Parathyroid adenoma (tissue), 2 donors: ENCODE results near the gene NMNAT2.

ENCODE experiments used
- H2AFZ ChIP-seq: fragments of 300-600 bp; sonication (generic); one replicate; pipeline ENCODE4 v1.7.0; 2017; ENCODE audit warnings: antibody characterized with exemption, mild to moderate bottlenecking
- H3K27ac ChIP-seq: fragments of 300-600 bp; sonication (generic); one replicate; pipeline ENCODE4 v1.7.0; 2017
- H3K27me3 ChIP-seq: fragments of 300-600 bp; sonication (generic); one replicate; pipeline ENCODE4 v1.7.0; 2017; ENCODE audit warnings: low read length; ENCODE audit not compliant: control insufficient read depth, insufficient read depth
- H3K36me3 ChIP-seq: fragments of 300-600 bp; sonication (generic); one replicate; pipeline ENCODE4 v1.7.0; 2017; ENCODE audit warnings: low read length; ENCODE audit not compliant: control insufficient read depth, insufficient read depth
- H3K4me1 ChIP-seq: fragments of 300-600 bp; sonication (generic); one replicate; pipeline ENCODE4 v1.7.0; 2017; ENCODE audit warnings: control low read depth
- H3K4me2 ChIP-seq: fragments of 300-600 bp; sonication (generic); one replicate; pipeline ENCODE4 v1.7.0; 2017; ENCODE audit warnings: low read length
- H3K4me3 ChIP-seq: fragments of 300-600 bp; sonication (generic); one replicate; pipeline ENCODE4 v1.7.0; 2017; ENCODE audit warnings: low read depth, low read length
- H3K79me2 ChIP-seq: fragments of 300-600 bp; sonication (generic); one replicate; pipeline ENCODE4 v1.7.0; 2017; ENCODE audit warnings: control low read depth
- H3K9ac ChIP-seq: fragments of 300-600 bp; sonication (generic); one replicate; pipeline ENCODE4 v1.7.0; 2017; ENCODE audit warnings: mild to moderate bottlenecking
- H3K9me3 ChIP-seq: fragments of 300-600 bp; sonication (generic); one replicate; pipeline ENCODE4 v1.7.0; 2017; ENCODE audit warnings: low read length; ENCODE audit not compliant: control insufficient read depth
- CTCF ChIP-seq: fragments of 300-600 bp; sonication (generic); IDR thresholded peaks from one replicate; pipeline ENCODE4 v1.7.0; 2017; ENCODE audit warnings: antibody characterized with exemption, mild to moderate bottlenecking
- donor health status: primary hyperparathyroidism.

The NMNAT2 gene

GRCh38 chr1:183206538-183207122, 211.6 kb downstream of the NMNAT2 start:
- no peaks in the 10 kb centered on the region for H3K79me2 ChIP-seq
- TF ChIP-seq CTCF = no peak
- no peak overlapping the region for H3K9ac ChIP-seq
- no peaks in the 10 kb centered on the region for H3K4me1 ChIP-seq
- H3K36me3 ChIP-seq = no peaks in the 10 kb centered on the region
- no peak overlapping the region for H3K4me2 ChIP-seq
- no peak overlapping the region for H2AFZ ChIP-seq
- no peak overlapping the region for H3K4me3 ChIP-seq
- no peaks in the 10 kb centered on the region for H3K27me3 ChIP-seq
- no peaks in the 10 kb centered on the region for H3K9me3 ChIP-seq
- H3K27ac ChIP-seq = no peak overlapping the region

GRCh38 chr1:183205196-183205781, 212.9 kb downstream of the NMNAT2 start:
- Histone ChIP-seq H3K4me3 (no peak overlapping the region), H2AFZ (no peak overlapping the region), H3K9ac (no peak overlapping the region), H3K4me1 (no peaks in the 10 kb centered on the region), H3K79me2 (no peaks in the 10 kb centered on the region), H3K36me3 (no peaks in the 10 kb centered on the region), H3K9me3 (no peaks in the 10 kb centered on the region), H3K27ac (no peak overlapping the region), H3K4me2 (no peak overlapping the region), H3K27me3 (no peaks in the 10 kb centered on the region)
- no peak for TF ChIP-seq CTCF

- Histone ChIP-seq H2AFZ (no peak overlapping the region), H3K4me3 (no peak overlapping the region)
These were observed 215.1 kb downstream of the NMNAT2 start for GRCh38 chr1:183203094-183203493.

GRCh38 chr1:183200451-183200850, 217.7 kb downstream of the NMNAT2 start:
- Histone ChIP-seq H3K4me3 (no peak overlapping the region), H3K27ac (no peak overlapping the region), H3K79me2 (no peaks in the 10 kb centered on the region), H3K4me2 (no peak overlapping the region), H2AFZ (no peak overlapping the region), H3K9me3 (no peaks in the 10 kb centered on the region), H3K4me1 (no peaks in the 10 kb centered on the region), H3K27me3 (no peaks in the 10 kb centered on the region), H3K9ac (no peak overlapping the region), H3K36me3 (no peaks in the 10 kb centered on the region)
- no peak for TF ChIP-seq CTCF

More at GRCh38 chr1:183203094-183203493, 215.1 kb downstream of the NMNAT2 start:
- Histone ChIP-seq H3K27ac (no peak overlapping the region), H3K4me2 (no peak overlapping the region), H3K27me3 (no peaks in the 10 kb centered on the region), H3K9me3 (no peaks in the 10 kb centered on the region), H3K9ac (no peak overlapping the region), H3K4me1 (no peaks in the 10 kb centered on the region), H3K79me2 (no peaks in the 10 kb centered on the region), H3K36me3 (no peaks in the 10 kb centered on the region)
- TF ChIP-seq CTCF = no peak

- no peak overlapping the region for H3K27ac ChIP-seq
- no peaks in the 10 kb centered on the region for H3K36me3 ChIP-seq
- H3K9ac ChIP-seq = no peak overlapping the region
- H3K9me3 ChIP-seq = no peaks in the 10 kb centered on the region
- no peak overlapping the region for H3K4me2 ChIP-seq
- no peaks in the 10 kb centered on the region for H3K4me1 ChIP-seq
- H2AFZ ChIP-seq = no peak overlapping the region
- H3K79me2 ChIP-seq = no peaks in the 10 kb centered on the region
- no peaks in the 10 kb centered on the region for H3K27me3 ChIP-seq
- no peak for TF ChIP-seq CTCF
- H3K4me3 ChIP-seq = no peak overlapping the region
These were observed 218.9 kb downstream of the NMNAT2 start for GRCh38 chr1:183199304-183199703.
